Calu3 (cell line): ENCODE data around the gene PLET1. TPM values are rescaled to one million over a fixed set of nuclear protein-coding genes. Genes with fewer than 3 reads are reported as not detected.

Source experiments
- BruUV-seq: library from RNA; stranded (reverse); fragments of 400-500 nt; replicated peaks from 2 replicates; lab custom pipeline; 2021; lab: Mats Ljungman, UMichigan
- CTCF ChIA-PET: fragments of 300-600 bp; sonication (Branson Sonifier 250); formaldehyde crosslinking; loops from one replicate; lab custom pipeline; 2022; ENCODE audit warnings: antibody characterized with exemption; lab: Charles Lee
- DNase-seq: peaks from one replicate; pipeline ENCODE4 v3.0.0; 2022
- H3K27ac Mint-ChIP-seq: one replicate; pipeline ENCODE4 v1.8.0; 2022; ENCODE audit warnings: mixed read lengths; ENCODE audit not compliant: unreplicated experiment
- H3K27me3 Mint-ChIP-seq: one replicate; pipeline ENCODE4 v1.8.0; 2022; ENCODE audit warnings: mixed read lengths; ENCODE audit not compliant: unreplicated experiment
- H3K36me3 Mint-ChIP-seq: one replicate; pipeline ENCODE4 v1.8.0; 2022; ENCODE audit warnings: mild to moderate bottlenecking, moderate library complexity, mixed read lengths; ENCODE audit not compliant: insufficient read depth, unreplicated experiment
- H3K4me1 Mint-ChIP-seq: one replicate; pipeline ENCODE4 v1.8.0; 2022; ENCODE audit warnings: mild to moderate bottlenecking, low read depth, mixed read lengths; ENCODE audit not compliant: unreplicated experiment
- H3K4me3 Mint-ChIP-seq: one replicate; pipeline ENCODE4 v1.8.0; 2022; ENCODE audit warnings: mild to moderate bottlenecking, low read depth, moderate library complexity, mixed read lengths; ENCODE audit not compliant: unreplicated experiment
- H3K9me3 Mint-ChIP-seq: one replicate; pipeline ENCODE4 v1.8.0; 2022; ENCODE audit warnings: low read depth, mixed read lengths; ENCODE audit not compliant: unreplicated experiment
- intact Hi-C: fragments of 100-400 bp; cut with micrococcal nuclease; formaldehyde crosslinking; loops from one replicate; pipeline ENCODE4 v1.10.0; 2022; ENCODE audit not compliant: unreplicated experiment
- total RNA-seq: library from RNA; stranded (reverse); gene quantifications from 2 replicates; pipeline ENCODE4 v1.2.3, GENCODE V29; 2022
- TF ChIP-seq, protein P1 (sequence below): fragments of 200-600 bp; IDR thresholded peaks from one replicate; pipeline ENCODE4 v1.8.0; 2022; ENCODE audit warnings: antibody characterized with exemption; ENCODE audit not compliant: unreplicated experiment

PLET1 gene
- total RNA-seq, 1 experiment from 2014 or later, result not detected

DNA sequence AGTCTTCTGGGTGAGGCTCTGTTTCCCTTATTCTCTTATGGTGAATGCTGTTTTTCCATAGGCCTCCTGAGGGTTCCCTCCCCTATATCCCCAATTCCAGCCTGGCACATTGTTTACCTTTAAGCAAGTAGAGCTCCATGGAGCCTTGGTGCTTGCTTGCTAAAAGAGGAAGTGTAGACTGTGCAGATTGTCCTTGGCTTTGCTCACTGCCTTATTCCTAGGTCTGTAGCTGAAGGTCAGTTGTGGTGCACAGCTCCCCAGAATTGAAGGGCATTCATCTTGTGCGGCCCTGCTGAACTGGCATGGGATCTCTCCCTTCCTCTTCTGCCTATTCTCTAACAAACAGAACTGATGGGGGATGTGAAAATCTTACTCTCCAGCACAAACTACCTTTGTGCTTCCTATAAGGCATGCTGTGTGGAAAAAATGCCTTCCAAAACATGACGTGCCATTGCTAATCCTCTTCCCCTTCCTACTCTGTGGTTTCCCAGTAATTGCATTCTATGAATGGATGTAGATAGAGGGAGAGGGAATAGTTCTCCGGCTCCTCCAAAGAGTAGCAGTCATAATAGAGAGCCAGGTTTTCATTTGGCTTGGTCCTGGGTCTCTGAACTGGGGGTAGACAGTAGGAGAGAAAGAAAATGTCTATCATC lies 34.2 kb upstream of the PLET1 start:
- CTCF ChIA-PET, result no interaction called here
- peaks cover 2% of the 10 kb centered on the region for H3K9me3 Mint-ChIP-seq
- H3K27ac Mint-ChIP-seq, result no peak overlapping the region
- BruUV-seq, result no TSS peak
- no peak overlapping the region for H3K4me3 Mint-ChIP-seq
- H3K36me3 Mint-ChIP-seq, result peaks cover 2% of the 10 kb centered on the region
- TF ChIP-seq, protein P1, sequence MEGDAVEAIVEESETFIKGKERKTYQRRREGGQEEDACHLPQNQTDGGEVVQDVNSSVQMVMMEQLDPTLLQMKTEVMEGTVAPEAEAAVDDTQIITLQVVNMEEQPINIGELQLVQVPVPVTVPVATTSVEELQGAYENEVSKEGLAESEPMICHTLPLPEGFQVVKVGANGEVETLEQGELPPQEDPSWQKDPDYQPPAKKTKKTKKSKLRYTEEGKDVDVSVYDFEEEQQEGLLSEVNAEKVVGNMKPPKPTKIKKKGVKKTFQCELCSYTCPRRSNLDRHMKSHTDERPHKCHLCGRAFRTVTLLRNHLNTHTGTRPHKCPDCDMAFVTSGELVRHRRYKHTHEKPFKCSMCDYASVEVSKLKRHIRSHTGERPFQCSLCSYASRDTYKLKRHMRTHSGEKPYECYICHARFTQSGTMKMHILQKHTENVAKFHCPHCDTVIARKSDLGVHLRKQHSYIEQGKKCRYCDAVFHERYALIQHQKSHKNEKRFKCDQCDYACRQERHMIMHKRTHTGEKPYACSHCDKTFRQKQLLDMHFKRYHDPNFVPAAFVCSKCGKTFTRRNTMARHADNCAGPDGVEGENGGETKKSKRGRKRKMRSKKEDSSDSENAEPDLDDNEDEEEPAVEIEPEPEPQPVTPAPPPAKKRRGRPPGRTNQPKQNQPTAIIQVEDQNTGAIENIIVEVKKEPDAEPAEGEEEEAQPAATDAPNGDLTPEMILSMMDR, result no peak
- H3K27me3 Mint-ChIP-seq, result no peaks in the 10 kb centered on the region
- intact Hi-C loops, result loop anchor here (5.0 to 10.0 kb wide), 3 partner anchors 290 to 997 kb away; no protein-coding TSS in a partner anchor
- DNase-seq, result no peak
- no peaks in the 10 kb centered on the region for H3K4me1 Mint-ChIP-seq

DNA sequence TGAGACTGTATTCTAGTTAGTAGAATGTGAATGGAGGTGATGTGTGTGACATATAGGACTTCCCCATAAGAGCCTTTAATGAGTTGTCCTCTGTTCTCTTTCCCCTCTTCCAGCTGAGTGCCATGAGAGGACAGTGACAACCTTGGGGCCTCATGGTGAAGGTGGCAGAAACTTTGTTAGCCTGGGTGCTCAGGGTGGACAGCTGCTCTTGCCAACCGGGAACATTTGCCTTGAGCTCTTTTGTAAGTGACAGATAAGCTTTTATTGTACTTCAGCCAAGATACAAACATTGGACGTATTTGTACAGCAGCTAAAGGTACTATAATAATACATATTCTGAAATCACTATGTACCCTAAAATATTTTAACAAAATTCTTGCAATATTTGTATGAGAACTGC lies 33.0 kb upstream of the PLET1 start:
- Mint-ChIP-seq H3K4me3 (no peak overlapping the region), H3K36me3 (peaks cover 8% of the 10 kb centered on the region), H3K27me3 (no peaks in the 10 kb centered on the region), H3K4me1 (no peaks in the 10 kb centered on the region), H3K27ac (no peak overlapping the region), H3K9me3 (peaks cover 2% of the 10 kb centered on the region)
- no TSS peak for BruUV-seq
- TF ChIP-seq, protein P1, result no peak
- no peak for DNase-seq
- CTCF ChIA-PET, result no interaction called here
- intact Hi-C loops, result loop anchor here (5.0 to 10.0 kb wide), 3 partner anchors 291 to 999 kb away; no protein-coding TSS in a partner anchor

DNA sequence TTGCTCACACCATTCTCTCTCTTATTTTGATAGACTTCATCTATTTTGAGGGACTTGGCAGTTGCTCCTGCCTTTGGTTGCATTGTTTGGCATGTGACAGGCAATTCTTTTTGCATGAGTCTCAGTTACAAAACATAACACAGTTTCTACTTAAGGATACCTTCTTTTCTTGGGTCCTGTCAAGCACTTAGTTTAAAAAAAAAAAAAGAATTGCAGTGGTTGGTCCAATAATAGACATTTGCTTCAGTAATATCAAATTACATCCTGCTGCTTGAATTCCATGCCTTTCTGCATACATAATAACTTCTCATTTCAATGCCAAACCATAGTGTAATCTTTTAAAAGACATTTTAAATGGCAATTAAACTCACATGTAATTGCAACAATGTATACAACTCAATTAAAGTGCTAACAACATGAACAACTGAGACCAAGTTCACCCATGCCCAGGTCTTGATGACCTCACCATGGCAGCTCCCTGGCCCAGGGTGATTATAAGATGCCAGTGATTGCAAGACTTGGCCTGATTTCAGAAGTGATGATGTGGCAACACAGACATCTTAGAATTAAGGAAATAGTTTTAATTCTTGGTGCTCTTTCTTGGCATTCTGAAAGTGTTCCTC lies 32.2 kb upstream of the PLET1 start:
- TF ChIP-seq, protein P1, result no peak
- CTCF ChIA-PET, result no interaction called here
- Mint-ChIP-seq H3K27ac (no peak overlapping the region), H3K9me3 (peaks cover 2% of the 10 kb centered on the region), H3K27me3 (no peaks in the 10 kb centered on the region), H3K4me1 (no peaks in the 10 kb centered on the region), H3K4me3 (no peak overlapping the region), H3K36me3 (peaks cover 8% of the 10 kb centered on the region)
- DNase-seq, result peak; percentile 38
- intact Hi-C loops, result loop anchor here (5.0 to 10.0 kb wide), 3 partner anchors 292 to 999 kb away; no protein-coding TSS in a partner anchor
- no TSS peak for BruUV-seq

DNA sequence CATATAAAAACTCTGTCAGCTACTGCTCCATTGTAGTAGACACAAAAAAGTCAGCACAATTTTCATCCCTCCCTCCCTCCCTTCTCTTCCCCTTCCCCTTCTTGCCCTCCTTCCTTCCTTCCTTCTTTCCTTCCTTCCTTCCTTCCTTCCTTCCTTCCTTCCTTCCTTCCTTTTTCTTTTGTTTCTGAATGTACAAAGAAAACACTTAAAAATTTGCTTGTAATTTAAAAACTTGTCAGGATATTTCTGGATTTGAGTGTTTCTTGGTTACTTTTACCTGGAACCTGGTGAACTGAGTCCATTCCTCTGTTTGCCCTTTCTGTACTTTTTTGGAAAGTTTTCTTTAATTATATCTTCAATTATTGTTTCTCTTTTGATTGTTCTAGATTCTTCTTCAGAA lies 31.5 kb upstream of the PLET1 start:
- Mint-ChIP-seq H3K9me3 (peaks cover 2% of the 10 kb centered on the region), H3K27ac (no peak overlapping the region), H3K4me3 (no peak overlapping the region), H3K36me3 (peaks cover 8% of the 10 kb centered on the region), H3K4me1 (no peaks in the 10 kb centered on the region), H3K27me3 (no peaks in the 10 kb centered on the region)
- TF ChIP-seq, protein P1, result no peak
- no peak for DNase-seq
- intact Hi-C loops, result loop anchor here (5.0 to 10.0 kb wide), 3 partner anchors 293 to 1000 kb away; no protein-coding TSS in a partner anchor
- BruUV-seq, result no TSS peak
- CTCF ChIA-PET, result no interaction called here
